Testis (tissue), 3 donors: ENCODE measurements around the gene STXBP1. TPM values are rescaled to one million over a fixed set of nuclear protein-coding genes. Genes with fewer than 3 reads are reported as not detected.

ENCODE experiments used
- DNase-seq: peaks from one replicate; pipeline ENCODE4 v3.0.0-alpha.2; 2019
- H3K27ac ChIP-seq, 2 donors: fragments of 200-600 bp; sonication (generic); one replicate each; pipeline ENCODE4 v1.5.1; 2019
- H3K27me3 ChIP-seq: fragments of 200-600 bp; sonication (generic); one replicate; pipeline ENCODE4 v1.5.1; 2019
- H3K36me3 ChIP-seq: fragments of 200-600 bp; sonication (generic); one replicate; pipeline ENCODE4 v1.5.1; 2017; ENCODE audit warnings: low read depth; ENCODE audit errors: missing control alignments
- H3K4me1 ChIP-seq: fragments of 200-600 bp; sonication (generic); one replicate; pipeline ENCODE4 v1.5.1; 2019
- H3K4me3 ChIP-seq, 2 donors: fragments of 200-600 bp; sonication (generic); one replicate each; pipeline ENCODE4 v1.5.1; 2017 to 2019
- H3K9me3 ChIP-seq: fragments of 200-600 bp; sonication (generic); one replicate; pipeline ENCODE4 v1.5.1; 2017
- CTCF ChIP-seq, 3 experiments: fragments of 450-650 bp in 2 of 3; fragments of 200-600 bp in 1 of 3; sonication (generic) in 1 of 3; IDR thresholded peaks; one replicate each; pipeline ENCODE4 v1.5.1; 2016 to 2019; ENCODE audit warnings: antibody characterized with exemption in 3 of 3, mild to moderate bottlenecking in 2 of 3, moderate library complexity in 1 of 3
- POLR2A ChIP-seq: fragments of 450-650 bp; IDR thresholded peaks from one replicate; pipeline ENCODE4 v1.6.1; 2017; ENCODE audit warnings: antibody characterized with exemption, mild to moderate bottlenecking, moderate library complexity
- WGBS, 2 donors: methylation state at CpG; one replicate each; pipeline ENCODE4 v1.1.5; 2018; 5-methylcytosine and 5-hydroxymethylcytosine counted together
- intact Hi-C: fragments of 100-400 bp; cut with DNase I; formaldehyde crosslinking; loops from one replicate; pipeline ENCODE4 v1.15.1; 2023; ENCODE audit warnings: low total_unique reads
- polyA plus RNA-seq: library from polyadenylated mRNA; stranded (reverse); fragments of 350-450 nt; fragmentation: Illumina TruSeq; extraction: RNeasy Lipid Tissue Mini Kit (QIAGEN cat#74804); gene quantifications from one replicate; pipeline ENCODE4 v1.2.3, GENCODE V29; 2014; ENCODE audit warnings: low read depth, low replicate concordance; ENCODE audit not compliant: insufficient read depth
- total RNA-seq, 2 donors: library from RNA; depleted of rRNA; stranded (reverse); fragments of >200 nt; gene quantifications; one replicate each; pipeline ENCODE4 v1.2.3, GENCODE V29; 2016

STXBP1 gene
- total and polyA plus RNA-seq, 3 donors from 2014 or later: 21.2 to 36.1 (median 33.1) TPM

- Histone ChIP-seq H3K27me3 (no peaks in the 10 kb centered on the region), H3K27ac (no peak overlapping the region), H3K4me1 (peaks cover 24% of the 10 kb centered on the region), H3K9me3 (no peaks in the 10 kb centered on the region), H3K4me3 (no peak overlapping the region), H3K36me3 (no peaks in the 10 kb centered on the region)
- WGBS, 2 donors: 94 to 99% methylated on average over 3 to 8 of the region's 8 CpGs
- intact Hi-C loops: no loop called here
- no peak for DNase-seq
- TF ChIP-seq CTCF (IDR thresholded peaks at IDR 0.05) (no peak), POLR2A (no peak)
Observed at GRCh38 chr9:127708952-127709587, 97.0 kb downstream of the STXBP1 start.

- TF ChIP-seq POLR2A (no peak), CTCF (IDR thresholded peaks at IDR 0.05) (no peak)
Observed at GRCh38 chr9:127710204-127710783, 98.2 kb downstream of the STXBP1 start.

GRCh38 chr9:127711226-127711701 lies 99.2 kb downstream of the STXBP1 start:
- peaks cover 27% of the 10 kb centered on the region for H3K4me1 ChIP-seq
- H3K36me3 ChIP-seq: no peaks in the 10 kb centered on the region
- no peaks in the 10 kb centered on the region for H3K27me3 ChIP-seq
- intact Hi-C loops: no loop called here
- H3K4me3 ChIP-seq: no peak overlapping the region
- no peak overlapping the region for H3K27ac ChIP-seq
- no peak for TF ChIP-seq POLR2A
- H3K9me3 ChIP-seq: no peaks in the 10 kb centered on the region
- 43 to 65% methylated on average over 8 to 9 of the region's 9 CpGs for WGBS, 2 donors
- no peak for DNase-seq

More at GRCh38 chr9:127710204-127710783, 98.2 kb downstream of the STXBP1 start:
- no peaks in the 10 kb centered on the region for H3K27me3 ChIP-seq
- no peaks in the 10 kb centered on the region for H3K9me3 ChIP-seq
- intact Hi-C loops: no loop called here
- H3K4me3 ChIP-seq: no peak overlapping the region
- H3K4me1 ChIP-seq: peaks cover 24% of the 10 kb centered on the region
- WGBS, 2 donors: 90 to 93% methylated on average over 9 to 10 of the region's 10 CpGs
- no peak overlapping the region for H3K27ac ChIP-seq
- DNase-seq: no peak
- no peaks in the 10 kb centered on the region for H3K36me3 ChIP-seq

- intact Hi-C loops: no loop called here
- WGBS, 2 donors: 53 to 61% methylated on average over 3 to 11 of the region's 11 CpGs
- no peaks in the 10 kb centered on the region for H3K36me3 ChIP-seq
- DNase-seq: no peak
- H3K4me3 ChIP-seq: no peak overlapping the region
- TF ChIP-seq POLR2A: no peak
- no peak for TF ChIP-seq CTCF (IDR thresholded peaks at IDR 0.05)
- no peak overlapping the region for H3K27ac ChIP-seq
- no peaks in the 10 kb centered on the region for H3K9me3 ChIP-seq
- H3K4me1 ChIP-seq: peaks cover 31% of the 10 kb centered on the region
- no peaks in the 10 kb centered on the region for H3K27me3 ChIP-seq
Observed at GRCh38 chr9:127711831-127712274, 99.8 kb downstream of the STXBP1 start.

- intact Hi-C loops: no loop called here
- no peak for DNase-seq
- no peaks in the 10 kb centered on the region for H3K9me3 ChIP-seq
- peaks cover 31% of the 10 kb centered on the region for H3K4me1 ChIP-seq
- H3K36me3 ChIP-seq: no peaks in the 10 kb centered on the region
- TF ChIP-seq POLR2A (no peak), CTCF (IDR thresholded peaks at IDR 0.05) (no peak)
- H3K27me3 ChIP-seq: no peaks in the 10 kb centered on the region
- H3K4me3 ChIP-seq: no peak overlapping the region
- 82 to 91% methylated on average over 9 to 11 of the region's 11 CpGs for WGBS, 2 donors
- peak overlapping the region in 1 of 2 donors; percentile 55 for H3K27ac ChIP-seq
Observed at GRCh38 chr9:127712371-127712770, 100.3 kb downstream of the STXBP1 start.
